Measurements from ENCODE around the gene PFKM. TPM values are rescaled to one million over a fixed set of nuclear protein-coding genes. Genes with fewer than 3 reads are reported as not detected.
A peak's percentile ranks its signal among the peaks of the same experiment; 100 is the strongest.

PFKM gene
- total and polyA plus RNA-seq, 5 donors from 2014 or later, result 4.6 to 13.6 (median 6.0) TPM

- no peak overlapping the region for H3K4me3 ChIP-seq (ENCODE audit: low read depth, low read length)
- DNase-seq (no peak), ATAC-seq (ENCODE audit: low read depth in 2 of 2) (no peak)
- H3K27me3 Mint-ChIP-seq, result peaks cover 63% of the 10 kb centered on the region
- peaks cover 22% of the 10 kb centered on the region for H3K27me3 ChIP-seq (ENCODE audit: control insufficient read depth, insufficient read depth, low read length)
- H3K9me3 ChIP-seq (ENCODE audit: control insufficient read depth in 2 of 2, low read length in 2 of 2), result no peaks in the 10 kb centered on the region
- H3K27ac ChIP-seq (ENCODE audit: insufficient read depth, low read length, poor library complexity, severe bottlenecking), result no peak overlapping the region
- no peaks in the 10 kb centered on the region for H3K9me3 Mint-ChIP-seq
- H3K4me3 Mint-ChIP-seq, result no peak overlapping the region
- no peaks in the 10 kb centered on the region for H3K4me1 ChIP-seq (ENCODE audit: control insufficient read depth, insufficient read depth, low read length, poor library complexity, severe bottlenecking)
- peak overlapping the region in 1 of 3 donors; percentile 5 for H3K27ac Mint-ChIP-seq
- no peaks in the 10 kb centered on the region for H3K36me3 ChIP-seq (ENCODE audit: control insufficient read depth, insufficient read depth, low read length)
- H3K4me1 Mint-ChIP-seq, result peaks cover 0 to 6% (median 0%) of the 10 kb centered on the region in 4 donors
- no peaks in the 10 kb centered on the region for H3K36me3 Mint-ChIP-seq
These were observed 57.2 kb downstream of the PFKM start for GRCh38 chr12:48176417-48176751.

- ATAC-seq (ENCODE audit: low read depth in 2 of 2), result no peak
- Mint-ChIP-seq H3K4me3 (no peak overlapping the region), H3K4me1 (peaks cover 0 to 17% (median 3%) of the 10 kb centered on the region in 4 donors)
These were observed 58.8 kb downstream of the PFKM start for GRCh38 chr12:48177982-48178381.

GRCh38 chr12:48179466-48179865 is 60.3 kb downstream of the PFKM start:
- no peaks in the 10 kb centered on the region for H3K36me3 ChIP-seq (ENCODE audit: control insufficient read depth, insufficient read depth, low read length)
- Mint-ChIP-seq H3K27me3 (peaks cover 84% of the 10 kb centered on the region), H3K4me1 (peaks cover 0 to 24% (median 5%) of the 10 kb centered on the region in 4 donors), H3K4me3 (peak overlapping the region in 1 of 4 donors; percentile 8), H3K27ac (no peak overlapping the region), H3K9me3 (no peaks in the 10 kb centered on the region), H3K36me3 (no peaks in the 10 kb centered on the region)
- H3K4me3 ChIP-seq (ENCODE audit: low read depth, low read length), result no peak overlapping the region
- DNase-seq (no peak), ATAC-seq (ENCODE audit: low read depth in 2 of 2) (no peak)
- no peaks in the 10 kb centered on the region for H3K9me3 ChIP-seq (ENCODE audit: control insufficient read depth in 2 of 2, low read length in 2 of 2)
- peaks cover 20% of the 10 kb centered on the region for H3K4me1 ChIP-seq (ENCODE audit: control insufficient read depth, insufficient read depth, low read length, poor library complexity, severe bottlenecking)
- no peak overlapping the region for H3K27ac ChIP-seq (ENCODE audit: insufficient read depth, low read length, poor library complexity, severe bottlenecking)
- peaks cover 23% of the 10 kb centered on the region for H3K27me3 ChIP-seq (ENCODE audit: control insufficient read depth, insufficient read depth, low read length)

More at GRCh38 chr12:48177982-48178381, 58.8 kb downstream of the PFKM start:
- no peak overlapping the region for H3K27ac ChIP-seq (ENCODE audit: insufficient read depth, low read length, poor library complexity, severe bottlenecking)
- H3K4me1 ChIP-seq (ENCODE audit: control insufficient read depth, insufficient read depth, low read length, poor library complexity, severe bottlenecking), result peaks cover 6% of the 10 kb centered on the region
- H3K27me3 Mint-ChIP-seq, result peaks cover 71% of the 10 kb centered on the region
- no peaks in the 10 kb centered on the region for H3K9me3 ChIP-seq (ENCODE audit: control insufficient read depth in 2 of 2, low read length in 2 of 2)
- no peak for DNase-seq
- no peaks in the 10 kb centered on the region for H3K36me3 ChIP-seq (ENCODE audit: control insufficient read depth, insufficient read depth, low read length)
- H3K36me3 Mint-ChIP-seq, result no peaks in the 10 kb centered on the region
- H3K4me3 ChIP-seq (ENCODE audit: low read depth, low read length), result no peak overlapping the region
- H3K27ac Mint-ChIP-seq, result no peak overlapping the region
- peaks cover 23% of the 10 kb centered on the region for H3K27me3 ChIP-seq (ENCODE audit: control insufficient read depth, insufficient read depth, low read length)
- no peaks in the 10 kb centered on the region for H3K9me3 Mint-ChIP-seq

- Mint-ChIP-seq H3K27me3 (peaks cover 92% of the 10 kb centered on the region), H3K27ac (peak overlapping the region in 1 of 3 donors; percentile 38)
- H3K27ac ChIP-seq (ENCODE audit: insufficient read depth, low read length, poor library complexity, severe bottlenecking), result no peak overlapping the region
These were observed 61.3 kb downstream of the PFKM start for GRCh38 chr12:48180424-48180823.

GRCh38 chr12:48180857-48181495 is 61.8 kb downstream of the PFKM start:
- H3K4me1 ChIP-seq (ENCODE audit: control insufficient read depth, insufficient read depth, low read length, poor library complexity, severe bottlenecking), result peaks cover 25% of the 10 kb centered on the region
- peaks cover 0 to 24% (median 5%) of the 10 kb centered on the region in 4 donors for H3K4me1 Mint-ChIP-seq
- no peaks in the 10 kb centered on the region for H3K36me3 ChIP-seq (ENCODE audit: control insufficient read depth, insufficient read depth, low read length)
- peak overlapping the region in 2 of 4 donors; percentile 81 to 90 for H3K4me3 Mint-ChIP-seq
- no peaks in the 10 kb centered on the region for H3K36me3 Mint-ChIP-seq
- no peak overlapping the region for H3K27ac ChIP-seq (ENCODE audit: insufficient read depth, low read length, poor library complexity, severe bottlenecking)
- H3K4me3 ChIP-seq (ENCODE audit: low read depth, low read length), result no peak overlapping the region
- H3K27me3 ChIP-seq (ENCODE audit: control insufficient read depth, insufficient read depth, low read length), result peaks cover 28% of the 10 kb centered on the region
- DNase-seq (no peak), ATAC-seq (ENCODE audit: low read depth in 2 of 2) (no peak)
- H3K9me3 Mint-ChIP-seq, result no peaks in the 10 kb centered on the region
- H3K27ac Mint-ChIP-seq, result no peak overlapping the region
- peaks cover 92% of the 10 kb centered on the region for H3K27me3 Mint-ChIP-seq
- no peaks in the 10 kb centered on the region for H3K9me3 ChIP-seq (ENCODE audit: control insufficient read depth in 2 of 2, low read length in 2 of 2)

More at GRCh38 chr12:48180424-48180823, 61.3 kb downstream of the PFKM start:
- Histone ChIP-seq H3K4me1 (ENCODE audit: control insufficient read depth, insufficient read depth, low read length, poor library complexity, severe bottlenecking) (peaks cover 25% of the 10 kb centered on the region), H3K9me3 (ENCODE audit: control insufficient read depth in 2 of 2, low read length in 2 of 2) (no peaks in the 10 kb centered on the region), H3K36me3 (ENCODE audit: control insufficient read depth, insufficient read depth, low read length) (no peaks in the 10 kb centered on the region), H3K27me3 (ENCODE audit: control insufficient read depth, insufficient read depth, low read length) (peaks cover 29% of the 10 kb centered on the region), H3K4me3 (ENCODE audit: low read depth, low read length) (no peak overlapping the region)
- Mint-ChIP-seq H3K9me3 (no peaks in the 10 kb centered on the region), H3K36me3 (no peaks in the 10 kb centered on the region), H3K4me1 (peaks cover 0 to 27% (median 5%) of the 10 kb centered on the region in 4 donors), H3K4me3 (peak overlapping the region in 2 of 4 donors; percentile 8 to 16)
- DNase-seq (no peak), ATAC-seq (ENCODE audit: low read depth in 2 of 2) (no peak)

- no peaks in the 10 kb centered on the region for H3K36me3 Mint-ChIP-seq
- Histone ChIP-seq H3K9me3 (ENCODE audit: control insufficient read depth in 2 of 2, low read length in 2 of 2) (no peaks in the 10 kb centered on the region), H3K27me3 (ENCODE audit: control insufficient read depth, insufficient read depth, low read length) (peaks cover 17% of the 10 kb centered on the region), H3K4me1 (ENCODE audit: control insufficient read depth, insufficient read depth, low read length, poor library complexity, severe bottlenecking) (peaks cover 25% of the 10 kb centered on the region), H3K4me3 (ENCODE audit: low read depth, low read length) (peak overlapping the region; percentile 89), H3K36me3 (ENCODE audit: control insufficient read depth, insufficient read depth, low read length) (no peaks in the 10 kb centered on the region), H3K27ac (ENCODE audit: insufficient read depth, low read length, poor library complexity, severe bottlenecking) (peak overlapping the region; percentile 19)
- ATAC-seq (ENCODE audit: low read depth in 2 of 2) (no peak), DNase-seq (no peak)
- peaks cover 88% of the 10 kb centered on the region for H3K27me3 Mint-ChIP-seq
- H3K4me3 Mint-ChIP-seq, result peak overlapping the region; percentile 90 to 95 (median 94)
- peak overlapping the region; percentile 5 to 84 (median 80) for H3K27ac Mint-ChIP-seq
- peaks cover 0 to 24% (median 5%) of the 10 kb centered on the region in 4 donors for H3K4me1 Mint-ChIP-seq
- no peaks in the 10 kb centered on the region for H3K9me3 Mint-ChIP-seq
These were observed 63.5 kb downstream of the PFKM start for GRCh38 chr12:48182631-48183030.

- Mint-ChIP-seq H3K9me3 (no peaks in the 10 kb centered on the region), H3K27ac (peak within 1 kb of the TSS; percentile 63 to 84 (median 80)), H3K4me3 (peak within 1 kb of the TSS; percentile 90 to 95 (median 94)), H3K27me3 (peaks cover 82% of the 10 kb centered on the region), H3K4me1 (peaks cover 0 to 24% (median 5%) of the 10 kb centered on the region in 4 donors), H3K36me3 (no peaks in the 10 kb centered on the region)
- DNase-seq, result peak; percentile 75 to 86 (median 84)
- peaks cover 25% of the 10 kb centered on the region for H3K4me1 ChIP-seq (ENCODE audit: control insufficient read depth, insufficient read depth, low read length, poor library complexity, severe bottlenecking)
- peak within 1 kb of the TSS; percentile 89 for H3K4me3 ChIP-seq (ENCODE audit: low read depth, low read length)
- peaks cover 19% of the 10 kb centered on the region for H3K27me3 ChIP-seq (ENCODE audit: control insufficient read depth, insufficient read depth, low read length)
- peak; percentile 77 for ATAC-seq (ENCODE audit: low read depth in 2 of 2)
- no peaks in the 10 kb centered on the region for H3K36me3 ChIP-seq (ENCODE audit: control insufficient read depth, insufficient read depth, low read length)
- H3K9me3 ChIP-seq (ENCODE audit: control insufficient read depth in 2 of 2, low read length in 2 of 2), result no peaks in the 10 kb centered on the region
- peak within 1 kb of the TSS; percentile 19 for H3K27ac ChIP-seq (ENCODE audit: insufficient read depth, low read length, poor library complexity, severe bottlenecking)
These were observed 64.1 kb downstream of the PFKM start, which contains the start of gene CCDC184 for GRCh38 chr12:48183091-48183875. CCDC184 (plus strand) TSS chr12:48183644; CDS start chr12:48184123, 479 bp downstream.

Measured in CD4-positive, CD25-positive, alpha-beta regulatory T cell (primary cell).